ENCODE data around the gene SLC26A5. TPM values are rescaled to one million over a fixed set of nuclear protein-coding genes. Genes with fewer than 3 reads are reported as not detected.

SLC26A5 gene
- total and polyA plus RNA-seq, 2 experiments from 2014 or later, result 0.12 to 0.15 TPM

GRCh38 chr7:103439661-103440060 is 6.3 kb downstream of the SLC26A5 start:
- H3K9me3 ChIP-seq (ENCODE audit: low read depth), result no peaks in the 10 kb centered on the region
- no peaks in the 10 kb centered on the region for H3K36me3 ChIP-seq
- no peak for DNase-seq (ENCODE audit: low read depth in 1 of 2, low spot score in 1 of 2)
- H3K27ac ChIP-seq, result no peak overlapping the region
- H3K4me3 ChIP-seq, result no peak overlapping the region
- no peak for TF ChIP-seq CTCF (IDR thresholded peaks at IDR 0.05; ENCODE audit: low read depth, low read length)
- peaks cover 28% of the 10 kb centered on the region for H3K27me3 ChIP-seq
- peaks cover 7% of the 10 kb centered on the region for H3K4me1 ChIP-seq (ENCODE audit: low read depth)

DNA sequence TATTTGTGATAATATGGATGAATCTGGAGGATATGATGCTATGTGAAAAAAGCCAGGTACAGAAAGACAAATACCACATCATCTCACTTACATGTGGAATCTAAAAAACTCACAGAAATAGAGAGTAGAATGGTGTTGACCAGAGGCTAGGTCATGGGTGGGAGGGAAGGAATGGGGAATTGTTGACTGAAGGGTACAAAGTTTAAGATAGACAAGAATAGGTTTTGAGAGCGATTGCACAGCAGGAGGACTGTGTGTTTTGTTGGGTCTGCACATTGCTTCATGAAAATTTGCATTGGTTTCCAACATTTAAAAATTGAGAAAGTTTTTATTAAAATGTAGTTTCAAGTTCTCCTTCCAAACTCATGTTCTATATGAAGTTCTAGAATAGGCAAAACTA is 8.4 kb downstream of the SLC26A5 start:
- Histone ChIP-seq H3K27ac (no peak overlapping the region), H3K4me1 (ENCODE audit: low read depth) (peaks cover 7% of the 10 kb centered on the region), H3K9me3 (ENCODE audit: low read depth) (no peaks in the 10 kb centered on the region), H3K4me3 (no peak overlapping the region), H3K27me3 (peaks cover 8% of the 10 kb centered on the region), H3K36me3 (no peaks in the 10 kb centered on the region)
- DNase-seq (ENCODE audit: low read depth in 1 of 2, low spot score in 1 of 2), result no peak
- TF ChIP-seq CTCF (IDR thresholded peaks at IDR 0.05; ENCODE audit: low read depth, low read length), result no peak

- no peak for DNase-seq (ENCODE audit: low read depth in 1 of 2, low spot score in 1 of 2)
- no peak overlapping the region for H3K27ac ChIP-seq
- H3K4me3 ChIP-seq, result no peak overlapping the region
- no peaks in the 10 kb centered on the region for H3K9me3 ChIP-seq (ENCODE audit: low read depth)
- no peaks in the 10 kb centered on the region for H3K36me3 ChIP-seq
- no peaks in the 10 kb centered on the region for H3K27me3 ChIP-seq
- no peaks in the 10 kb centered on the region for H3K4me1 ChIP-seq (ENCODE audit: low read depth)
- no peak for TF ChIP-seq CTCF (IDR thresholded peaks at IDR 0.05; ENCODE audit: low read depth, low read length)
These were observed 13.3 kb downstream of the SLC26A5 start for GRCh38 chr7:103432712-103433111.

- no peaks in the 10 kb centered on the region for H3K36me3 ChIP-seq
These were observed 20.8 kb downstream of the SLC26A5 start for GRCh38 chr7:103425177-103425576.

DNA sequence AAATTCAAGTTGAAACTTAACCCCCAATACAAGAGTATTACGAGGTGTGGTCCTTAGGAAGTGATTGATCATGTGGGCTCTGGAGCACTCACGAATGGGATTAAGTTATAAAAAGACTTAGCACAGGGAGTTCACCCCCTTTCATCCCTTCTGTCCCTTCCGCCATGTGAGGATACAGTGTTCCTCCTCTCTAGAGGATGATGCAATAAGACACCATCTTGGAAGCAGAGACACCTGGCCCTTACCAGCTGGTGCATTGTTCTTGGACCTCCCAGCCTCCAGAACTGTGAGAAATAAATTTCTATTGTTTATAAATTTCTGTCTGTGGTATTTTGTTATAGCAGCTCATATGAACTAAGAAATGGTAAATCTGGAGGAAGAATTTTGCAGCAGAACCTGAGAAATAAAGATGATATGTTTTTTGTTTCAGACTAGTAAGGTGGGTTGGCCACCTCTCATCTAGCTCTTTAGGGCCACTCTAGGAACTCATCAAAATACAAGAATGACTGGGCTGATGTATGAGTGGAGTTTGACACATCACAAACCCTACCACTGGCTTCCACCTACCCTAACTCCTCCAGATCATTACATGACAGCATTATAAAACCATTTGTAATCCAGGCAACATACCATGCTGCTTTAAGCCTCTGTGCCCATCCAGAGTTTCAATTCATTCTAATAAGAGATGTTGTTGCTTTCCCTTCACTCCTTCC is 22.4 kb downstream of the SLC26A5 start:
- Histone ChIP-seq H3K9me3 (ENCODE audit: low read depth) (no peaks in the 10 kb centered on the region), H3K4me3 (no peak overlapping the region), H3K27me3 (no peaks in the 10 kb centered on the region), H3K27ac (no peak overlapping the region), H3K36me3 (no peaks in the 10 kb centered on the region), H3K4me1 (ENCODE audit: low read depth) (no peaks in the 10 kb centered on the region)
- no peak for DNase-seq (ENCODE audit: low read depth in 1 of 2, low spot score in 1 of 2)
- TF ChIP-seq CTCF (IDR thresholded peaks at IDR 0.05; ENCODE audit: low read depth, low read length), result no peak

More at GRCh38 chr7:103425177-103425576, 20.8 kb downstream of the SLC26A5 start:
- DNase-seq (ENCODE audit: low read depth in 1 of 2, low spot score in 1 of 2), result no peak
- TF ChIP-seq CTCF (IDR thresholded peaks at IDR 0.05; ENCODE audit: low read depth, low read length), result no peak
- Histone ChIP-seq H3K27ac (no peak overlapping the region), H3K9me3 (ENCODE audit: low read depth) (no peaks in the 10 kb centered on the region), H3K27me3 (no peaks in the 10 kb centered on the region), H3K4me3 (no peak overlapping the region), H3K4me1 (ENCODE audit: low read depth) (no peaks in the 10 kb centered on the region)

Data from cardiac muscle cell (in vitro differentiated cells and primary cell).